Activated naive CD4-positive, alpha-beta T cell treated with anti-CD3 and anti-CD28 coated beads, Interleukin-2, amount 10 ng/mL, durations not matched to agents 5 hours and 36 hours (primary cell): ENCODE data around the gene RAP1GAP2. TPM values are rescaled to one million over a fixed set of nuclear protein-coding genes. Genes with fewer than 3 reads are reported as not detected.

ENCODE experiments used
- microRNA-seq: library from miRNA; unstranded; fragments of <30 nt; microRNA quantifications from one replicate; pipeline ENCODE4 v1.2.0, GENCODE V29; 2022; ENCODE audit warnings: borderline microRNAs expressed, borderline replicate concordance
- total RNA-seq, 2 experiments: library from RNA; stranded (reverse); gene quantifications; one replicate each; pipeline ENCODE4 v1.2.3, GENCODE V29; 2021

RAP1GAP2 gene
- 10 to 100 TPM; 22.8 to 24.9 TPM for total RNA-seq

GRCh38 chr17:2796164-2797125 lies at the start of gene RAP1GAP2:
Gene RAP1GAP2, plus strand, starts transcription at chr17:2796438. Its CDS starts 90 bp downstream, at chr17:2796528.

GRCh38 chr17:2749058-2749783 lies 47.0 kb upstream of the RAP1GAP2 start, which contains the start of gene CCDC92B:
Gene CCDC92B, minus strand, starts transcription at chr17:2749652. Its CDS starts 14,507 bp downstream, at chr17:2735145.

GRCh38 chr17:3063507-3063906 lies 267.3 kb downstream of the RAP1GAP2 start, which contains the start of gene OR1D5:
Gene OR1D5, minus strand, starts transcription at chr17:3063607. Its CDS starts 0 bp downstream, at chr17:3063607.

Small RNA genes within 50 kb of the gene (microRNA-seq; reads per million reads assigned to microRNA genes)
- not detected for gene MIR1253

Other genes starting within 250 kb of the RAP1GAP2 start
- gene PAFAH1B1, start 202.8 kb upstream of the RAP1GAP2 start, total RNA-seq = 100 to 1,000 TPM; 135 to 142 TPM
- gene CLUH, start 84.7 kb upstream of the RAP1GAP2 start, total RNA-seq = 10 to 100 TPM; 37.2 to 43.4 TPM
- under 1 TPM; 0.08 to 0.10 TPM for gene CCDC92B, start 46.8 kb upstream of the RAP1GAP2 start, total RNA-seq